Activated effector memory CD4-positive, alpha-beta T cell treated with Interleukin-2 at 50 U/mL for 16 hours (primary cell): ENCODE measurements around the gene ZGRF1.
"Not testable (repeated sequence)": the region's sequence is repeated elsewhere in the genome, so short reads cannot be mapped to it uniquely, and the experiment has no call there.

ENCODE experiments used
- DNase-seq: peaks from one replicate; pipeline ENCODE4 v3.0.0-alpha.2; 2020

The ZGRF1 gene

DNA sequence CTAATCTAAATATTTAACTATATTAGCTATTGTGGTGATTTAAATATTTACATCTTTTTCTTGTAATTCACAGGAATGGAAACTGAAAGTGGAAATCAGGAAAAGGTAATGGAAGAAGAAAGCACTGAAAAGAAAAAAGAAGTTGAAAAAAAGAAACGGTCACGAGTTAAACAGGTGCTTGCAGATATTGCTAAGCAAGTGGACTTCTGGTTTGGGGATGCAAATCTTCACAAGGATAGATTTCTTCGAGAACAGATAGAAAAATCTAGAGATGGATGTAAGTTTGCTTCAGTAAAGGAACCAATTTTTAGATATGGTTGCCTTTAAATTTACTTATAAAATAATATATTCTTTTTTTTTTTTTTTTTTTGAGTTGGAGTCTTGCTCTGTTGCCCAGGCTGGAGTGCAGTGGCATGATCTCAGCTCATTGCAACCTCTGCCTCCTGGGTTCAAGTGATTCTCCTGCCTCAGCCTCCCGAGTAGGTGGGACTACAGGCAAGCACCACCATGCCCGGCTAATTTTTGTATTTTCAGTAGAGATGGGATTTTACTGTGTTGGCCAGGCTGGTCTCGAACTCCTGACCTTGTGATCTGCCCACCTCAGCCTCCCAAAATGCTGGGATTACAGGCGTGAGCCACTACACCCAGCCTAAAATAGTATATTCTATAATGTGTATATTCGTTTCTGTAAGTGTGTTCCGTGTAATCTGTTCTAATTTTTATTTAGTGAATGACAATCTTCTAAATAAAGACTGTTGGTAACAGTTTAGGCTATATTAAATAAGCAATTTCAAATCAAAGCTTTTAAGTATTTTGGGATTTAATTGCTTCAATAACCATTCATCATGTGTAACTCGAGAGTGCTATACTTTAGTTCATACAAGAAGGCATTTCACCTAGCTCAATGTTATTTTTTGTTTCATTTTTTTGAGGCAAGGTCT lies 8.2 kb upstream of the ZGRF1 start:
- not testable (repeated sequence) for DNase-seq

DNA sequence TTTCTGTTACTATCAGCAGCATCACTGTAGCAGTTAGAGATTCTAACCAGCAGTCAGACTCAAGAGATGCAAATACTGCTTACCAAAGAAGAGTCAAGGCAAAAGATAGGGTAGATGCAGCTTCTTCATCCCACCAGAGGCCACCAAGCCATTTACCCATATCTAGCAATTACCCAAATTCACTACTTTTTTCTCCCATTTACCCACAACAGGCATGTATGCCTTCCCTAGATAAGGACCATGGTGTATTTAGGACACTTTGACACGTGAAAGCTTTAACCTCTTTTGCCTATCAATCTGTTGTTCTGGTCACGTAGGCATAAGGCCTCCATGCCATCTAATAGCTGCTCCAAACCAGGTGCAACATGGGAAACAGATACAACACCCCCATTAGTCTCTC lies 5.8 kb upstream of the ZGRF1 start:
- DNase-seq: no peak

DNA sequence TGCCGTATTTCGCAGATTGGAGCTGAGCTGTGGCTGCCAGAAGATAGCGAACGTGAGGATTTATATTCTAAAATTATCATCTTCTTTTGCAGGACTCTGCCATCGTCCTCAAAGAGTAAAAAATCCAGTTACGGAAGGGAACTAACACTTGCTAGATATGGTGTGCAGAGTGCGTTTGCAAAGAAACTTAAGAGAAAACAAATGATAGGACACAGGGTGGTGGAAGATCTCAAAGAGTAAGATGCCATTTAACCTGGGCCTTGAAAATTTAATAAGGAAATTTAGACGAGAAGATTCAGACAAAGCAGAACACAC lies 800 bp upstream of the ZGRF1 start:
- no peak for DNase-seq

DNA sequence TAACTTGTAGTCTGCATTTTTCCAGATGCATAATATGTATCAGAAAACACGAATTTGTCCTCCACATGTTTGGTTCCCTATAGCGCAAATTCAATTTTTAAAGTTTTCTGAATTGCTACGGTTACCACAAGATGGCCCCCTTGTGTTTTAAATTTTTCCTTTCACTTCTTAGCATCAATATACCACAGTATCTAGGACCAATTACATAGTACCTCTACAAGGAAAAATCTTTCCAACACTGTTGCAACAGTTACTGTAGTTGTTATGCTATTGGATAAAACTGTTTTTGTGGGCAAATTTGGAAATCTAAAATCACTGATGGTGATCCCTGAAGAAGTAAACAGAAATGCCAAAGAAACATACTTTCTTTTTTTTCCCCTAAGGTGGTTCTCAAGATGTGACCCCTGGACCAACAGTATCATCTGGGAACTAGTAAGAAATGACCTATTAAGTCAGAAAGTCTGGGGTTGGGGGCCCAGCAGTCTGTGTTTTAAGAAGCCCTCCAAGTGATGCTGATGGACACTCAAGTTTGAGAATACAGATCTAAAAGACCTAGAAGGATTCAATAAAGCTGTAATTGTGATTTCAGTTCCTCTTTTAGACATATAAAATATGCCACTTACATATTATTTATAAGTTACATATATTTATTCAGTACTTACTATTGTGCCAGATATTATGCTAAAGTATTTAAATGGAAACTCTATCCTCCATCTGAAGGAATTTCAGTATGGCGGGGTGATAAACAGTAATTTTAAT lies 3.1 kb downstream of the ZGRF1 start:
- DNase-seq: no peak

DNA sequence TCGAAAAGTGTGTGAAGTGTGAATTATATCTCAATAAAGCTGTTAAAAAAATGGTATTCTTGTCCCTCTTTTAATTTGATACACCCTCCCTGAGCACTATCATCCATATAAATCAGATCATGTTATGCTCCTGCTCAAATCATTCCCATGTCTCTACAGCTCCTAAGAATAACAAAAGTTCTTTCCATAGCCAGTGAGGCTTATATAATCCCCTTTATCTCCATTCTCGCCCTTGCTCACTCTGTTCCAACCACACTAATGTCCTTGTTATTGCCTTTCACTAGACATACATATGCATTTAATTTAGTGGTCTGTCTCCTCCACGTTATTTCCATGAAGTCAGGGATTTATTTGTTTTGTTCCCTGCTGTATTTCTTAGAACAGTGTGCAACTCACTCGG lies 10.5 kb downstream of the ZGRF1 start:
- no peak for DNase-seq

DNA sequence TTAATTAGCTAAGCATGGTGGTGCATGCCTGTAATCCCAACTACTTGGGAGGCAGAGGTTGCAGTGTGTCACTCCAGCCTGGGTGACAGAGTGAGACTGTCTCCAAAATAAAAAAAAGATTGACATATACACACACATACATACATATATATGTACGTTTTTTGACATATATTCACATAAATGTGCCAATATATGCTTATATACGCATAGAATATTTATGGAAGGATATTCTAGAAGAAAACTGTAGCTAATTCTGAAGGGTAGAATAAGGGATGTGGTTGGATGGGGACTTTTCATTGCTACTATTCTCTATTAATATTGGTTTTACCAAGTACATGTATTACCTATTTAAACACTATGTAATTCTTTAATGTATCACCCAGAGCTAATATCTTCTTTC lies 19.7 kb downstream of the ZGRF1 start:
- no peak for DNase-seq

DNA sequence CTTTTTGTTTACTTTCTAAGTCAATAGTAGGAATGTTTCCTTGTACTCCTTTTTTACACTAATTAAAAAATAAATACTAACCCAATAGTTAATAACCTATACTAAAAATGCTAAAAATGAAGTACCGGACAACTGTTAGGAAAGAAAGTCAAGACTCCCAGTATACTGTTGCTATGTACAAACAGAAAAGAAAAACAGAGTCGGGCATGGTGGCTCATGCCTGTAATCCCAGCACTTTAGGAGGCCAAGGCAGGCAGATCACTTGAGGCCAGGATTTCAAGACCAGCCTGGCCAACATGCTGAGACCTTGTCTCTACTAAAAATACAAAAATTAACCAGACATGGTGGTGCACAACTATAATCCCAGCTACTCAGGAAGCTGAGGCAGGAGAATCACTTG lies 23.9 kb downstream of the ZGRF1 start:
- not testable (repeated sequence) for DNase-seq

DNA sequence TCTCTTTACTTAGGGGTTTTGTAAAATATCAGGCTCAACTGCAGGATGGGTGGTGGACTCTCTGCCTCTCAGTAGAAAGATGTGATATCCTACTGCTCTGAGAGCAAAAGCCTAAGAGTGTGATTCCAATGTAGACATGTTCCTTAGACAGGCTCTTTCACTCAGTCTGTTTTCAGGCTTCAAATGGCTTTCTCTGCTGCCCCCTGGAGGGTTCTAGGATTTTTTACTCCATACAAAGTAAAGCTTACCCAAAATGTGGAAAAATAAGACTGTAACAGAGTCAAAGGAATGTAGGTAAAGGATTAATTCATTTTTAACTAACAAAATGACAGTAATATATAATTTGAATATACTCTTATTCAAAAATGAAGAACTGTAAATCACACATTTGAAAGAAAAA lies 32.1 kb downstream of the ZGRF1 start:
- DNase-seq: no peak

DNA sequence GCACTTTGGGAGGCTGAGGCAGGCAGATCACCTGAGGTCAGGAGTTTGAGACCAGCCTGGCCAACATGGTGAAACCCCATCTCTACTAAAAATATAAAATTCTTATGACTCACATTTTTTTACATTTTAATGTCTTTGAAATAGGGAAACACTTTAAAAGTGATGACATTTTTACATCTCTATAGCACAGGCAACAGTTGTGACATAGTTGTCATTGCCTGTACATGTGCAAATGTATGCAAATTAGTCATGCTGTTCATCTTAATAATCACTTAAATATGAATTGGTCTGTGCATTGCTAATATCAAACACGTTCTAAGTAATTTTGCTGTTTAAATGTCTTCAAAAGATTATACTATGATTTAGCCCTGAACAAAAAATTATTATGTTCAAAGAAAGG lies 41.7 kb downstream of the ZGRF1 start:
- DNase-seq: no peak

DNA sequence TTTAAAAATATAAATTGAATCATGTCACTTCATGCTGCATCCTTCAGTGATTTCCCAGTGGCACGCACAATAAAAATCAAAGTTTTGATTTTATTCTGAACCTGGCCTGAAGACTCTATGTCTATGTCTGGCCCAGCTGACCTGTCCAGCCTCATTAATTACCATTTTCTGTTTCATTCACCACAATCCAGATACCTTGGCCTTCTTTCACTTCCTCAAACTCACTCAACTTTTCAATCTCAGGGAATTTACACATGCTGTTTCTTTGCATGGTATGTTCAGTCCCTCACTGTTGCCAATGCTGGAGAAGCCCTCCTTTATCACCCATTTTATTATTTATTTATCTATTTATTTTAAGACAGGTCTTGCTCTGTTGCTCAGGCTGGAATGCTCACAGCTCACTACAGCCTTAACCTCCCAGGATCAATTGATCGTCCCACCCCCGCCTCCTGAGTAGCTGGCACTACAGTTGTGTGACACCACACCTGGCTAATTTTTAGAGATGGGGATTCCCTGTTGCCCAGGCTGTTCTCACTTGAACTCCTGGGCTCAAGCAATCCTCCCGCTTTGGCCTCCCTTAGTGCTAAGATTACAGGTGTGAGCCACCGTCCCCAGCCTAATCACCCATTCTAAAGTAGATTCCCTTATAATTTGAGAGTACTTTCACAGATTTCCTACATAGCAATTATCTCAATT lies 43.1 kb downstream of the ZGRF1 start:
- DNase-seq: no peak

DNA sequence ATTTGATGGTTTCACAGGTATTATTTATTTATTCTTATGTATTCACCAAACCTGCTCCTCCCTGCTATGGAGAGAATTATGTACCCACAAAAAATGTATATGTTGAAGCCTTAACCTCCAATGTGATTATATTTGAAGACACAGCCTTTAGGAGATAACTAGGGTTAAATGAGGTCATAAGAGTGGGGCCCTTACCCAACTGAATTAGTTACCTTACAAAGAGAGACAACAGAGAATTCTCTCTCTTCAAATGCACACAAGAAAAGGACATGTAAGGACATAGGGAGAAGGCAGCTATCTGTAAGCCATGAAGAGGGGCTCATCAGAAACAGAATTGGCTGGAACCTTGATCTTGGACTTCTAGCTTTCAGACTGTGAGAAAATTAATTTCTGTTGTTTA lies 44.0 kb downstream of the ZGRF1 start:
- DNase-seq: no peak

DNA sequence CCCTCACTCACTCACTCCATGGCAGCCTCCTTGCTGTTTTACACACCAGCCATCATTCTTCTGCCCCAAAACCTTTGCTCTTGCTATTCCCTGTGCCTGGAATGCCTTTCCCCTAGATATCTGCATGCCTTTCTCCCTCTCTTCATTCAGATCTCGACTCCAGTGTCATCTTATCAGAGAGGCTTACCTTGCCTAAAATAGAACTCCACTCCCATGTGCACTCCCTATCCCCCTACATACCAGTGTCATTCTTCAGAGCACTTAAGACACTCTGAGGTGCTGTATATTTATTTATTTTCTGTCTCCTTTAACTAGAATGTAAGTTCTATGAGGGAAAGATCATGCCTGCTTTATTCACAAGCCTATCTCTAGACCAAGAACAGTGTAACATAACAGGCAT lies 45.1 kb downstream of the ZGRF1 start:
- no peak for DNase-seq

DNA sequence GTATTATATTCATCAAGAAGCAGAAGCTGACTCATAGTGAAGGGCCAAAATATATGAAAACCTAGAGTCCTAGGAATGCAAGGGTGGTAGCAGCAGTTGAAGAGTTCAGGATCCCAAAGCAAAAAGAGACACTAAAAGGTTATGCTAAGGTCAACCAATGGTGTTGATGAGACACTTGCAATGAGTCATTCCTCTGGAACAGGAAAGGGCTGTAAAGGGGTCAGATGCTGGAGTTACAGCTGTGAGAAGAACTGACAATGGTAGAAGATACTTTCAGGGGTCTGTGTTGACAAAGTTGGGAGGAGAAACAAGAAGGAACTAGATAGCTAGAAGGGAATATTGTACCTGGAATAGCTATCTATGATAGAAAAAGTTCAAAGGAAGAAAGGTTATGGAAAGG lies 47.5 kb downstream of the ZGRF1 start:
- DNase-seq: no peak

DNA sequence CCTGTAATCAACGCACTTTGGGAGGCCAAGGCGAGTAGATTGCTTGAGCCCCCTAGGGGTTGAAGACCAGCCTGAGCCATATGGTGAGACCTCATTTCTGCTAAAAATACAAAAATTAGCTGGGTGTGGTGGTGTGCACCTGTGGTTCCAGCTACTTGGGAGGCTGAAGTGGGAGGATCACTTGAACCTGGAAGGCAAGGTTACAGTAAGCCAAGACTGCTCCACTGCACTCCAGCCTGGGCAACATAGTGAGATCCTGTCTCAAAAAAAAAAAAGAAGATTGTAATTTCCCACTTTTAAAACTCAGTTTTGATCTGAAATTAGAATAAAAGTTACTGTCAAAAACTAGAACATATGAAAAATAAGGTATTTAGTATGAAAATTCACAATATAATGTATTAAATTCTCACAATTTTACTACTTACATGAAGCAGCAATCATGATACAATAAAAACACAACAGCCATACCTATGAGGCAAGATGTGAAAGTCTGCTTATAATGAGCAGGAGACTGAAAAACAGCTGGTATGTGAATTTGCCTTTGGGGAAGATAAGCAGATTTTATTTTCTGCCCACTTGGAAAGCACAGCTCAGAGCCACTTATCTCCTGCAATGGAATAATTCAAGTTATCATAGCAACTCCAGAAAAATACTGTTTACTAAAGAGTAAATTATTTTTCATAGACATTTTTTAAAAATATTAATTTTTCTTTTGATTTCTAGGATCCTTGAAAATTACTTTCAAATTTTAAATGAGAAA lies 50.6 kb downstream of the ZGRF1 start:
- DNase-seq: no peak

DNA sequence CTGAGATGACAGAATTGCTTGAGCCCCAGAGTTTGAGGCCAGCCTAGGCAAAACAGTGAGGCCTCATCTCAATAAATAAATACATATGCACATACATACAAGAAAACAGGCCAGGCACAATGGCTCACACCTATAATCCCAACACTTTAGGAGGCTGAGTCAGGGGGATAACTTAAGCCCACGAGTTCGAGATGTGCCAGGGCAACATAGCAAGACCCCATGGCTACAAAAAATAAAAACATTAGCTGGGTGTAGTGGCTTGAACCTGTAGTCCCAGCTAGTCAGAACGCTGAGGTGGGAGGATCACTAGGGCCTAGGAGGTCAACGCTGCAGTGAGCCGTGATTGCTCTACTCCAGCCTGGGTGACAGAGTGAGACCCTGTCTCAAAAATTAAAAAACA lies 69.2 kb downstream of the ZGRF1 start:
- no peak for DNase-seq

DNA sequence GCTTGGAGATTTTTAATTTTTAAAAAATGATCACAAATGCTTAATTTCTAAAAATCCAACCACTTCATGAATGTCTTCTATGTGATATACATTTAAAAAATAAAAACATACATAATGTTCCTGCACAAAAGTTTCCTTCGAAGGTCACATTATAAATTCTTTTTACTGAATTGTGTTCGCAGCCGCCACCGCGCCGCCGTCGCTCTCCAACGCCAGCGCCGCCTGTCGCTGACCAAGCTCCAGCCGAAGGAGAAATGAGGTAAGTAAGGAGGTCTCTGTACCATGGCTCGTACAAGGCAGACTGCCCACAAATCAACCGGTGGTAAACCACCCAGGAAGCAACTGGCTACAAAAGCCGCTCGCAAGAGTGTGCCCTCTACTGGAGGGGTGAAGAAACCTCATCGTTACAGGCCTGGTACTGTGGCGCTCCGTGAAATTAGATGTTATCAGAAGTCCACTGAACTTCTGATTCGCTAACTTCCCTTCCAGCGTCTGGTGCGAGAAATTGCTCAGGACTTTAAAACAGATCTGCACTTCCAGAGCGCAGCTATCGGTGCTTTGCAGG lies 71.9 kb downstream of the ZGRF1 start:
- DNase-seq: no peak

DNA sequence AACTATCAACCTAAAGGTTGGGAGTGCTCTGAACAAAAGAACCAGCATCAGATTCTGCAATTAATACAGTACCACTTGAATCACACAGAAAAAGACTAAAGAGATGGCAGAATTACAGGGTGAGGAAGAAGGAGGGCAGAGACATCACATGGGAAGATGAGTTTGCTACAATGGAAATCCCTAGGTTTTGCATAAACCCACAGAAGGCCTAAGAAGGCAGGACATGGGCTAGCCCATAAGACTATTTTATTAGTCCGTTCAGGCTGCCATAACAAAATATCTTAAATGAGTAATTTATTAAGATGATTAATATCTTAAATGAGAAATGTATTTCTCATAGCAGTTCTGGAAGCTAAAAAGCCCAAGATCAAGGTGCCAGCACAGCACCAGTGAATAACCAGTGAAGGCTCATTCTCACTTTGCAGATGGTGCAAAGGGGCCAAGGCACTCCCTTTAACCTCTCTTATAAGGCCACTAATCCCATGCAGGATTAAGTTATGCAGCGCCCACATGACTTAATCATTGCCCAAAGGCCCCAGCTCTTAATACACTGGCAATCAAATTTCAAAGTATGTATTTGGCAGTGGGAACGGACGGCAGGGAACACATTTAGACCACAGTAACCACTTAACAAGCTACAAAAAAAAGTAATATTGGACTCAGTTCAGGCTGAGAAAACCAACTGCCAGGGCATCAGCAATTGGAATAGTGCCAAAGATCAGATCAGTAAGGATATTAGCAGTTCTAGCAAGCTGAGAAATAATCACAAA lies 73.1 kb downstream of the ZGRF1 start:
- no peak for DNase-seq

DNA sequence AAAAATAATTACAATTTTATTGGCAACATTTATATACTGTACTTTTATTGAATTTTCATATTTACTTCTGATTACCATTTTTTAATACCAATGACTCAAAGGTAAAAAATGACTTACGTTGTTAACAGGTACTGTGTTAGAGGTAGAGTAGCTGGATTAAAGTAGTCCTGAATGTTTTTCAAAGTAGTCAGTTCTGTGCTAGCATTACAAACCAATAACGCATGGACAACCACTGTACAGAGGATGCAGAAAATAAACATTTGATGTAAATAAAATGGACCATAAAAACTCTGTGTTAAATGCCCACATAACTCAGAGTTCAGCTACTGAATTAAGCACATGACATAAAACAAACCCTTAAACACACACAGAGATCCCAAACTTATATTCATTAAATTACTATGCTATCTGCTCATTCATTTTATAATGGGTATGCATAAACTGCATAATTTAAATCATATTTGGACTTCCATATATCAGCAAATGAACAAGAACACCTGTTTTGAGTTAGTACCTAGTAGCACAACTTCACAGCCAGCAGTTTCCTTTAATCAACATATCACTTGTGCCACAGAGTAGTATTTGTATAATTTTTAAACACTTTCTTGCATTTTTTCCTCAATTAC lies 74.3 kb downstream of the ZGRF1 start:
- no peak for DNase-seq

DNA sequence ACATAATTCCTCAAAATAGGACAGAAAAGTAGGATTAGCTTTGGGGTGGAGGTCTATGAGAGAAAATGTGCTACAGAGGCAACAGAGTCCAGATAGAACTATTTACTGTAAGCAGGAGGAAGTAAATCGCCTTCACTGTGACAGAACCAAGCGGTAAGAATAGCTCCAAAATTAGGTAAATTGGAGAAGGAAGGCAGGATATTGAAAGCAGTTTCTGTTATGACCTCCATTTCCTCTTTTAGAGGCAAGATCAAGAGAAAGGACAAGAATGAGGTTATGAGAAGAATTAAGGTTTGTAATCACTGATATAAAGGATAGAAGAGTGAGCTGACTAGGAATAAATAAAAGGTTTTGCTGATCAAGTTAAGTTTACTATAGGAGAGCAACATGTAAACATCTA lies 76.6 kb downstream of the ZGRF1 start:
- DNase-seq: no peak

DNA sequence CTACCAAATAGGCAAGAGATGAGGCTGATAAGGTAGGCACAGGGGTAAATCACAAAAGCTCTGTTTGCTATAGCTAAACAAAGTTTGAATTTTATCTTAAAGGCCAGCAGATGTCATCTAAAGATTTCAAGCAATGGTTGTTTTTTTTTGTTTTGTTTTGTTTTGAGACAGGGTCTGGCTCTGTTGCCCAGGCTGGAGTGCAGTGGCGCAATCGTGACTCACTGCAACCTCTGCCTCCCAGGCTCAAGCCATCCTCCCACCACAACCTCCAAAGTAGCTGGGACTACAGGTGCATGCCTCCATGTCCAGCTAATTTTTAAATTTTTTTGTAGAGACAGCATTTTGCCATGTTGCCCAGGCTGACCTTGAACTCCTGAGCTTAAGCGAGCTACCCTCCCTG lies 77.7 kb downstream of the ZGRF1 start:
- no peak for DNase-seq

DNA sequence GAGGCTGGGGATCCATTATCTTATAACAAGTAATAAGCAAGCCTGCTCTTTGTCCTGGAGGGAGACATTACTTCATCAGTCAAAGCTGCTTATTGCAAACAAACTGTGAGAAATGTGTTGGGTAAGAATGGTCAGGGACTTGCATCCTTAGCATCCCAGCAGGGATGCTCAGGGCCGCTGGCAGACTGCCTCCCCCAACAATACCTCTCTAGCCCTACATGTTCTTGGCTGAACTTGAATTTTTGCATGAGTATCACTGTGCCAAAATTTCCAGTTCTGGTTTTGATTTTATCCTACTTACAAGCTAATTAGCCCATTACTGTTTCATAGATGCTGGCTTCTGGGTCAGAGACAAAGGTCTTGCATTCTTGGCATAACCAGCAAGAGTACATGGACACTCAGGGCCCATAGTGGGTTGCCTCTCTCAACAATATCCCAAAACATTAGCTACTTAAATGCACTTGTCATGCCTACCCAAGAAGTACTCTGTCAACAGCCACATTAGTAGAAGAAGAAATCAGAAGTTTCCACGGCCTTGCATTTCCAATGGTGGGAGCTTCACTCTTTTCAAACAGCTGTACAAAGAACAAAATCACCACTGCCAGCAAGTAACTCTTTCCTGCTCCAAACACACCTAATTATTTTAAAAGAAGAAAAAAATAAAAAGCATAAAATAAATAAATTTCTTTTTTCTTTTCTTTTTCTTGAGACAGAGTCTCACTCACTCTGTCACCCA lies 78.9 kb downstream of the ZGRF1 start:
- DNase-seq: no peak
